Heart right ventricle (tissue), 16 donors: ENCODE measurements around the gene RAB18. TPM values are rescaled to one million over a fixed set of nuclear protein-coding genes. Genes with fewer than 3 reads are reported as not detected.

Experiments used
- ATAC-seq, 8 donors: fragments of 200-7000 bp; cut with Tn5 transposase; one replicate each; pipeline ENCODE4 v1.9.1; 2020; ENCODE audit warnings: mild to moderate bottlenecking in 8 of 8, moderate library complexity in 8 of 8, moderate number of reproducible peaks in 1 of 8
- DNase-seq, 2 donors: peaks; one replicate each; pipeline ENCODE4 v3.0.0-alpha.2; 2020
- H3K27ac ChIP-seq, 10 donors: fragments of 200-600 bp; sonication (generic) in 2 of 10; one replicate each; pipeline versions ENCODE4 v1.5.0 to v1.8.0; 2020 to 2022; ENCODE audit warnings: mild to moderate bottlenecking in 3 of 10
- H3K27me3 ChIP-seq, 7 donors: fragments of 200-600 bp; one replicate each; pipeline ENCODE4 v1.8.0; 2021 to 2022; ENCODE audit warnings: mild to moderate bottlenecking in 2 of 7
- H3K36me3 ChIP-seq, 9 donors: fragments of 200-600 bp; sonication (generic) in 1 of 9; one replicate each; pipeline versions ENCODE4 v1.5.0 to v1.8.0; 2020 to 2022; ENCODE audit warnings: mild to moderate bottlenecking in 2 of 9
- H3K4me1 ChIP-seq, 9 donors: fragments of 200-600 bp; sonication (generic) in 1 of 9; one replicate each; pipeline versions ENCODE4 v1.5.0 to v1.8.0; 2020 to 2022; ENCODE audit warnings: mild to moderate bottlenecking in 4 of 9
- H3K4me3 ChIP-seq, 10 donors: fragments of 200-600 bp; sonication (generic) in 2 of 10; one replicate each; pipeline versions ENCODE4 v1.5.0 to v1.8.0; 2020 to 2022; ENCODE audit warnings: mild to moderate bottlenecking in 7 of 10, moderate library complexity in 2 of 10
- H3K9me3 ChIP-seq, 11 donors: fragments of 200-600 bp in 10 of 11; sonication (generic) in 2 of 11; one replicate each; pipeline versions ENCODE4 v1.5.0 to v1.8.0; 2013 to 2022; ENCODE audit warnings: mild to moderate bottlenecking in 2 of 11, control low read depth in 1 of 11, moderate library complexity in 1 of 11
- CTCF ChIP-seq, 9 donors: fragments of 200-600 bp; sonication (generic) in 2 of 9; IDR thresholded peaks; one replicate each; pipeline versions ENCODE4 v1.5.0 to v1.8.0; 2021 to 2022; ENCODE audit warnings: antibody characterized with exemption in 9 of 9, mild to moderate bottlenecking in 5 of 9, moderate library complexity in 1 of 9
- WGBS, 2 donors: extraction: QIAGEN DNeasy Blood & Tissue Kit; methylation state at CpG; one replicate each; pipeline ENCODE4 v1.1.7; 2013; ENCODE audit warnings: inconsistent platforms in 1 of 2; 5-methylcytosine and 5-hydroxymethylcytosine counted together
- intact Hi-C, 10 donors: fragments of 100-400 bp; cut with DNase I; formaldehyde crosslinking; loops; one replicate each; pipeline versions ENCODE4 v1.11.1 to v1.14.2; 2022
- polyA plus RNA-seq, 2 donors: library from polyadenylated mRNA; stranded (reverse); fragments of 200-250 nt; gene quantifications; one replicate each; pipeline ENCODE4 v1.2.3, GENCODE V29; 2013
- total RNA-seq, 10 donors: library from RNA; stranded (reverse); fragmentation: NEBNext Ultra II Directional in 3 of 10; extraction: Animal tissue kit (Norgen Biotek cat#: 25700) in 3 of 10; gene quantifications; one replicate each; pipeline versions ENCODE4 v1.2.1 to v1.2.4, GENCODE V29; 2021 to 2023
- donor health status: Arrhythmogenic right ventricular cardiomyopathy.
- donor health status: ischemic (EF 13 %, LVEDD 7.1; RV severe dilation, severe dysfunction).
- donor health status: healthy with polysubstance abuse.
- donor health status: DM: no; HTN: yes; CAD: no.
- donor health status: DM: no; HTN: no; CAD: no.
- donor health status: ischemic (EF 25% LVEDD 6.9; RV normal size, moderate dysfunction).
- donor health status: ischemic (EF 25% LVEDD 5.7; RV mildly dilated, moderate dysfunction).
- donor health status: healthy.
- donor health status: DM: yes; HTN: yes; CAD: no.
- donor health status: Ischemic cardiomyopathy.
- donor health status: ischemic (EF 35%, LVEDD 5.7; RV mildly dilated, moderate dysfunction).
- donor health status: nonischemic (EF 11% LVEDD 7.7; RV severe dilation, severe dysfunction).
- donor health status: DM: yes; HTN: yes; CAD: no.
- donor health status: PGD.
- donor health status: ischemic (EF 29% LVEDD 5.4; RV normal size, mild dysfunction).
- donor health status: nonischemic (EF 23%, LVEDD 6.1; RV moderate dilation, normal function).

The RAB18 gene
- total and polyA plus RNA-seq, 12 donors: 19.3 to 157 (median 131) TPM

DNA sequence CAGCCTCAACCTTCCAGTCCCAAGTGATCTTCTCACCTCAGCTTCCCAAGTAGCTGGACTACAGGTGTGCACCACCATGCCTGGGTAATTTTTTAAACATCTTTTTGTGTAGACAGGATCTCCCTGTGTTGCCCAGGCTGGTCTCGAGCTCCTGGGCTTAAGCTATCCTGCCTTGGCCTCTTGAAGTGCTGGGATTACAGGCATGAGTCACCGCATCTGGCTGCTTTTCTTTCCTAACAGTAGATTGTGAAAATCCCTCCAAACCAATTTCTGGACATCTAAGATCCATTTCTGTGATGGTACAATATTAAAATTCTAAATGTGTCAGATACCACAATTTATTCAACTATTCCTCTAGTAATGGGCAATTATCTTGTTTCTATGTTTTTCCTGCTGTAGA lies 38.7 kb downstream of the RAB18 start:
- no peak overlapping the region for H3K4me3 ChIP-seq
- no peak overlapping the region for H3K27ac ChIP-seq
- intact Hi-C loops: no loop called here
- peaks cover 0 to 3% (median 0%) of the 10 kb centered on the region in 9 donors for H3K4me1 ChIP-seq
- WGBS, 2 donors: 91 to 92% methylated on average over 2 of the region's 2 CpGs
- no peak for TF ChIP-seq CTCF (IDR thresholded peaks at IDR 0.05)
- H3K36me3 ChIP-seq: peaks cover 0 to 85% (median 26%) of the 10 kb centered on the region in 9 donors
- no peaks in the 10 kb centered on the region for H3K9me3 ChIP-seq
- ATAC-seq: no peak
- H3K27me3 ChIP-seq: no peaks in the 10 kb centered on the region
- DNase-seq: no peak

GRCh38 chr10:27547047-27547446 lies 42.9 kb downstream of the RAB18 start:
- Histone ChIP-seq H3K9me3 (no peaks in the 10 kb centered on the region), H3K4me3 (no peak overlapping the region), H3K27ac (no peak overlapping the region), H3K27me3 (no peaks in the 10 kb centered on the region), H3K4me1 (peaks cover 0 to 3% (median 0%) of the 10 kb centered on the region in 9 donors), H3K36me3 (peaks cover 0 to 55% (median 17%) of the 10 kb centered on the region in 9 donors)
- 94 to 99% methylated on average over 2 of the region's 2 CpGs for WGBS, 2 donors
- intact Hi-C loops: no loop called here
- DNase-seq (no peak), ATAC-seq (no peak)
- TF ChIP-seq CTCF (IDR thresholded peaks at IDR 0.05): no peak

DNA sequence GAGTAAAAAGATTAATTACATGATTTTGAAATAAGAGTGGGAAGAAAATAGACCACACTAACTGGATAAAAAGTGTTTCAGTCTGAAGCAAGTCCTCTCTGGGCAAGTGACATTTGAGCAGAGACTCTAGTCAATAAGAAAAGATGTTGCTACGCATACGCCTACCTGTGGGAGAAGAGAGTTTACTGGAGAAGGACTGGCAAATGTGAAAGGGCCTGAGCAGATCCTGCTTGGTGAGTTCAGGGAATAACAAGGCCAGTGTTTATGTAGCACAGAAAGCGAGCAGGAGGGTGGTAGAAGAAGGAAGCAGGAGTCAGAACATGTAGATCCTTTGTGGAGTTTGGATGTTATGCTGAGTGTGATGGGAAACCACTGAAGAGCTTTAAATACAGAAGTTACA lies 43.4 kb downstream of the RAB18 start:
- peaks cover 0 to 51% (median 13%) of the 10 kb centered on the region in 9 donors for H3K36me3 ChIP-seq
- no peaks in the 10 kb centered on the region for H3K9me3 ChIP-seq
- DNase-seq (no peak), ATAC-seq (no peak)
- intact Hi-C loops: no loop called here
- no peak overlapping the region for H3K4me3 ChIP-seq
- TF ChIP-seq CTCF (IDR thresholded peaks at IDR 0.05): no peak
- H3K27me3 ChIP-seq: no peaks in the 10 kb centered on the region
- H3K27ac ChIP-seq: no peak overlapping the region
- H3K4me1 ChIP-seq: peaks cover 0 to 3% (median 0%) of the 10 kb centered on the region in 9 donors
- 97% methylated on average over 3 of the region's 3 CpGs for WGBS, 2 donors

GRCh38 chr10:27550823-27551222 lies 46.7 kb downstream of the RAB18 start:
- 87 to 90% methylated on average over 6 of the region's 6 CpGs for WGBS, 2 donors
- ATAC-seq (no peak), DNase-seq (no peak)
- Histone ChIP-seq H3K4me1 (no peaks in the 10 kb centered on the region), H3K36me3 (peaks cover 0 to 17% (median 0%) of the 10 kb centered on the region in 9 donors), H3K4me3 (no peak overlapping the region), H3K9me3 (no peaks in the 10 kb centered on the region), H3K27ac (no peak overlapping the region), H3K27me3 (no peaks in the 10 kb centered on the region)
- intact Hi-C loops: loop anchor here in 1 of 10 donors (10.0 kb wide), 1 partner anchor 684 kb away; no protein-coding TSS in a partner anchor
- no peak for TF ChIP-seq CTCF (IDR thresholded peaks at IDR 0.05)
